Cardiac fibroblast (primary cell): ENCODE results near the gene ELL2.
"Not testable (repeated sequence)": the region's sequence is repeated elsewhere in the genome, so short reads cannot be mapped to it uniquely, and the experiment has no call there.

ENCODE experiments used
- DNase-seq, 2 donors: peaks; one replicate each; pipeline versions ENCODE4 v3.0.0 to v3.0.0-alpha.2; 2010; ENCODE audit warnings: low read depth in 2 of 2
- H3K4me3 ChIP-seq, 2 donors: replicated peaks in 1 of 2; 1 replicate in 1 of 2; 2 replicates in 1 of 2; pipeline ENCODE4 v1.5.1; 2011; ENCODE audit warnings: low read depth in 2 of 2, low read length in 2 of 2, mild to moderate bottlenecking in 2 of 2, moderate library complexity in 1 of 2
- CTCF ChIP-seq: IDR thresholded peaks from one replicate; pipeline ENCODE4 v1.5.1; 2011; ENCODE audit warnings: low read depth, mild to moderate bottlenecking, low read length, inconsistent platforms

The ELL2 gene

GRCh38 chr5:95853490-95853889 is 108.2 kb downstream of the ELL2 start:
- DNase-seq = no peak
- TF ChIP-seq CTCF = no peak
- H3K4me3 ChIP-seq = no peak overlapping the region

DNA sequence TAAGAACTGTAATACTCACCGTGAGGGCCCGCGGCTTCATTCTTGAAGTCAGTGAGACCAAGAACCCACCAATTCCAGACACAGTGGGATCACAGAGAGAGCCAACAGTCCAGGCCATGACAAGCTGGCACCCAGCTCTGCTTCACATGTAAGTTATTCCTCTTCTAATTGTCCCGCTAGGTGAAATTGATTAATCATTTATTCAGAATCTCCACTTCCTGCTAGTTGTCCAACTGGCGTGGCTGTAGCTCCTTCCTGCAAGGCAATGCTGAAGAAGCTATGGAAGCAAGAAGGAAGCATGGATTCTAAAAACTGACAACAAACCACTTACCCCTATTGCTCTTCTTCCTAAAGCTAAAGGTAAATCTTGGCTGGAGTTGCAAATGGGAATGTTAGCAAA is 109.1 kb downstream of the ELL2 start:
- DNase-seq = no peak
- no peak for TF ChIP-seq CTCF
- no peak overlapping the region for H3K4me3 ChIP-seq

DNA sequence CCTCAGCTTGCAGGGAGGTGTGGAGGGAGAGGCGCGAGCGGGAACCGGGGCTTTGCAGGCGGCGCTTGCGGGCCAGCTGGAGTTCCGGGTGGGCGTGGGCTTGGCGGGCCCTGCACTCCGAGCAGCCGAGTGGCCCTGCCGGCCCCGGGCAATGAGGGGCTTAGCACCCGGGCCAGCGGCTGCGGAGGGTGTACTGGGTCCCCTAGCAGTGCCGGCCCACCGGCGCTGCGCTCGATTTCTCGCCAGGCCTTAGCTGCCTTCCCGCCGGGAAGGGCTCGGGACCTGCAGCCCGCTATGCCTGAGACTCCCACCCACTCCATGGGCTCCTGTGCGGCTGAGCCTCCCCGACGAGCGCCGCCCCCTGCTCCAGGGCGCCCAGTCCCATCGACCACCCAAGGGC is 110.5 kb downstream of the ELL2 start:
- DNase-seq, H3K4me3 ChIP-seq: not testable (repeated sequence)

- TF ChIP-seq CTCF = no peak
- H3K4me3 ChIP-seq = no peak overlapping the region
- peak; percentile 45 to 63 for DNase-seq
Observed at GRCh38 chr5:95850391-95850894, 111.2 kb downstream of the ELL2 start.

- peak; percentile 57 to 92 for DNase-seq
- TF ChIP-seq CTCF = no peak
- no peak overlapping the region for H3K4me3 ChIP-seq
Observed at GRCh38 chr5:95848701-95849100, 113.0 kb downstream of the ELL2 start.

- H3K4me3 ChIP-seq = no peak overlapping the region
- DNase-seq = no peak
- TF ChIP-seq CTCF = no peak
Observed at GRCh38 chr5:95847261-95847592, 114.4 kb downstream of the ELL2 start.

DNA sequence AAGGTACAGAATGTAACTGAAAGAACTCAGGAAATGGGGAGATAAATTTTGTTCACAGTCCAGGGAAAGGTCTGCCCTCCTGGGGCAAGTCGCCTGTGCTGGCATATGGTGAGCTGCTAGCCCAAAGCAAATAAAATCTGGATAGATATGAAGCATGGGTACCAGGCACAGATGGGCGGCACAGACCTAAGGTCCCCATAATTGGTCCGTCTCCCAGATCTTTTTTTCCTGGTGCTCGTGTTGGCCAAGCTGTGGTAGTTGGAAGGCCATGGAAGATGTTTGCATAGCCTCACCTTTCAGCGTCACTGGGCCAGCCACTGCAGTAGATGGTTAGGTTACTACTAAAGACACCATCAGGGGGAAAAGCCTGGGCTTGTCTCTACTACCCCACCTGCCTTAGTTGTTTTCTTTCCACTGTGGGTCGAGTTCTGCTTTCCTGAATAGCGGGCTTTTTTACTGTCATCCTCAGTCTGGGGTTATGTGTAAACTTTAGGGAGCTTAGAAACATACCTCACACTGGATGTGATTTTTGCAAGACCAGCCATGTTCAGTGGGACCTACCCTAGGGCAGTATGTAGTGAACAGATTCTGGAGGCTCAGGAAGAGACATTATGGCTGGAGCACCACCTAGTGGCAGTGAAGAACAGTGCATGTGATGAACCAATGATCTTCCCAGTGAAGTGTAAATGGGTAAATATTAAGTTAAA is 114.9 kb downstream of the ELL2 start:
- H3K4me3 ChIP-seq = no peak overlapping the region
- peak; percentile 90 to 91 for DNase-seq
- TF ChIP-seq CTCF = peak; percentile 90
